GM12872 (cell line): Measurements from ENCODE around the gene PLA2G4A.
A peak's percentile ranks its signal among the peaks of the same experiment; 100 is the strongest.

ENCODE experiments used
- CTCF ChIP-seq: IDR thresholded peaks from 3 replicates; pipeline ENCODE4 v1.5.1; 2011; ENCODE audit warnings: low read depth, mild to moderate bottlenecking, low read length, moderate library complexity; ENCODE audit not compliant: insufficient read depth

Gene PLA2G4A

GRCh38 chr1:186792870-186793581 lies 35.7 kb upstream of the PLA2G4A start:
- no peak for TF ChIP-seq CTCF

- no peak for TF ChIP-seq CTCF
Observed at GRCh38 chr1:186793582-186793927, 35.2 kb upstream of the PLA2G4A start.

GRCh38 chr1:186798960-186799688 lies 29.6 kb upstream of the PLA2G4A start:
- TF ChIP-seq CTCF: no peak

GRCh38 chr1:186799689-186800054 lies 29.1 kb upstream of the PLA2G4A start:
- TF ChIP-seq CTCF: no peak

GRCh38 chr1:186802388-186802787 lies 26.4 kb upstream of the PLA2G4A start:
- no peak for TF ChIP-seq CTCF

GRCh38 chr1:186804679-186805078 lies 24.1 kb upstream of the PLA2G4A start:
- no peak for TF ChIP-seq CTCF

GRCh38 chr1:186806477-186806876 lies 22.3 kb upstream of the PLA2G4A start:
- TF ChIP-seq CTCF: peak; percentile 9; the same call in 1 of the 3 replicates
